HG03060 (cell line): Measurements from ENCODE around the gene PLPP1.

Source experiments
- ATAC-seq: cut with Tn5 transposase; IDR thresholded peaks from one replicate; pipeline ENCODE4 v1.9.1; 2021; ENCODE audit warnings: low read depth, moderate number of reproducible peaks; ENCODE audit not compliant: unreplicated experiment

PLPP1 gene

GRCh38 chr5:55454282-55454681 is 80.5 kb downstream of the PLPP1 start:
- no peak for ATAC-seq

- ATAC-seq: no peak
Observed at GRCh38 chr5:55453211-55453610, 81.6 kb downstream of the PLPP1 start.

- ATAC-seq: no peak
Observed at GRCh38 chr5:55451976-55452375, 82.8 kb downstream of the PLPP1 start.

- no peak for ATAC-seq
Observed at GRCh38 chr5:55450050-55450765, 84.6 kb downstream of the PLPP1 start.

GRCh38 chr5:55446640-55447351 is 88.0 kb downstream of the PLPP1 start:
- no peak for ATAC-seq

GRCh38 chr5:55445791-55446190 is 89.0 kb downstream of the PLPP1 start:
- ATAC-seq: no peak

- no peak for ATAC-seq
Observed at GRCh38 chr5:55441954-55442353, 92.8 kb downstream of the PLPP1 start.

GRCh38 chr5:55441107-55441771 is 93.5 kb downstream of the PLPP1 start:
- ATAC-seq: no peak

- ATAC-seq: no peak
Observed at GRCh38 chr5:55440188-55440646, 94.5 kb downstream of the PLPP1 start.

- no peak for ATAC-seq
Observed at GRCh38 chr5:55438998-55439397, 95.8 kb downstream of the PLPP1 start.

- no peak for ATAC-seq
Observed at GRCh38 chr5:55437859-55438206, 96.9 kb downstream of the PLPP1 start.

GRCh38 chr5:55437452-55437851 is 97.3 kb downstream of the PLPP1 start:
- no peak for ATAC-seq

GRCh38 chr5:55432549-55432948 is 102.2 kb downstream of the PLPP1 start:
- ATAC-seq: no peak

- no peak for ATAC-seq
Observed at GRCh38 chr5:55429613-55430253, 105.0 kb downstream of the PLPP1 start.

GRCh38 chr5:55429221-55429612 is 105.5 kb downstream of the PLPP1 start:
- no peak for ATAC-seq

GRCh38 chr5:55427157-55427556 is 107.6 kb downstream of the PLPP1 start:
- no peak for ATAC-seq

GRCh38 chr5:55426455-55426854 is 108.3 kb downstream of the PLPP1 start:
- ATAC-seq: no peak

GRCh38 chr5:55421074-55421529 is 113.7 kb downstream of the PLPP1 start:
- ATAC-seq: peak; percentile 90

- ATAC-seq: no peak
Observed at GRCh38 chr5:55418994-55419968, 115.5 kb downstream of the PLPP1 start.

GRCh38 chr5:55416306-55416705 is 118.5 kb downstream of the PLPP1 start:
- no peak for ATAC-seq
